Mesenchymal stem cell (in vitro differentiated cells and primary cell): ENCODE results near the gene MAST2.

Experiments
- DNase-seq: peaks from one replicate; pipeline ENCODE4 v3.0.0-alpha.2; 2013
- H2AFZ ChIP-seq: one replicate; pipeline ENCODE4 v1.6.1; 2013; ENCODE audit warnings: low read depth, mild to moderate bottlenecking, control low read depth, inconsistent platforms, low read length, moderate library complexity
- H2AK5ac ChIP-seq: 2 replicates; pipeline ENCODE4 v1.6.1; 2013; ENCODE audit warnings: low read length, moderate library complexity, mild to moderate bottlenecking, inconsistent platforms; ENCODE audit not compliant: severe bottlenecking
- H2BK120ac ChIP-seq: one replicate; pipeline ENCODE4 v1.6.1; 2013; ENCODE audit warnings: low read depth, mild to moderate bottlenecking, inconsistent platforms, low read length, moderate library complexity
- H2BK12ac ChIP-seq, 2 experiments: one replicate each; pipeline ENCODE4 v1.6.1; 2013; ENCODE audit warnings: inconsistent platforms in 2 of 2, low read length in 2 of 2, mild to moderate bottlenecking in 2 of 2, moderate library complexity in 2 of 2, control low read depth in 1 of 2
- H2BK15ac ChIP-seq: one replicate; pipeline ENCODE4 v1.6.1; 2013; ENCODE audit warnings: mild to moderate bottlenecking, low read depth, inconsistent platforms; ENCODE audit not compliant: poor library complexity, severe bottlenecking
- H2BK5ac ChIP-seq: 2 replicates; pipeline ENCODE4 v1.6.1; 2013; ENCODE audit warnings: low read depth, mild to moderate bottlenecking, low read length, control low read depth, inconsistent platforms; ENCODE audit not compliant: poor library complexity, severe bottlenecking
- H3K14ac ChIP-seq, 2 experiments: one replicate each; pipeline ENCODE4 v1.6.1; 2013; ENCODE audit warnings: inconsistent platforms in 2 of 2, low read length in 2 of 2, control low read depth in 1 of 2, mild to moderate bottlenecking in 1 of 2, moderate library complexity in 1 of 2
- H3K18ac ChIP-seq, 2 experiments: one replicate each; pipeline ENCODE4 v1.6.1; 2013; ENCODE audit warnings: inconsistent platforms in 2 of 2, low read length in 2 of 2, control low read depth in 1 of 2, low read depth in 1 of 2, mild to moderate bottlenecking in 1 of 2
- H3K23ac ChIP-seq, 2 experiments: one replicate each; pipeline ENCODE4 v1.6.1; 2013; ENCODE audit warnings: inconsistent platforms in 2 of 2, low read length in 2 of 2, mild to moderate bottlenecking in 2 of 2, moderate library complexity in 2 of 2, control low read depth in 1 of 2
- H3K27ac ChIP-seq: 2 replicates; pipeline ENCODE4 v1.5.1; 2013; ENCODE audit warnings: mild to moderate bottlenecking, moderate library complexity, low read length, control low read depth, inconsistent platforms; ENCODE audit not compliant: poor library complexity, severe bottlenecking
- H3K27me3 ChIP-seq, 2 experiments: 2 replicates each; pipeline versions ENCODE4 v1.6.1 to v1.7.0; 2013; ENCODE audit warnings: low read length in 2 of 2, mild to moderate bottlenecking in 2 of 2, moderate library complexity in 2 of 2, control low read depth in 1 of 2, inconsistent platforms in 1 of 2; ENCODE audit not compliant: control insufficient read depth in 1 of 2, insufficient read depth in 1 of 2
- H3K36me3 ChIP-seq, 2 experiments: 2 replicates each; pipeline versions ENCODE4 v1.6.1 to v1.7.0; 2013; ENCODE audit warnings: low read length in 2 of 2, control low read depth in 1 of 2, inconsistent platforms in 1 of 2, low read depth in 1 of 2, mild to moderate bottlenecking in 1 of 2; ENCODE audit not compliant: insufficient read depth in 2 of 2, control insufficient read depth in 1 of 2
- H3K4ac ChIP-seq, 2 experiments: one replicate each; pipeline ENCODE4 v1.6.1; 2013; ENCODE audit warnings: inconsistent platforms in 2 of 2, low read length in 2 of 2, mild to moderate bottlenecking in 2 of 2, moderate library complexity in 2 of 2, control low read depth in 1 of 2, low read depth in 1 of 2
- H3K4me1 ChIP-seq: 2 replicates; pipeline ENCODE4 v1.6.1; 2013; ENCODE audit warnings: low read depth, low read length, control low read depth; ENCODE audit not compliant: control insufficient read depth, insufficient read depth
- H3K4me2 ChIP-seq: 2 replicates; pipeline ENCODE4 v1.6.1; 2013; ENCODE audit warnings: low read length, mild to moderate bottlenecking, inconsistent platforms; ENCODE audit not compliant: poor library complexity, severe bottlenecking
- H3K4me3 ChIP-seq, 2 experiments: 2 replicates each; pipeline versions ENCODE4 v1.5.1 to v1.7.0; 2013; ENCODE audit warnings: low read length in 2 of 2, mild to moderate bottlenecking in 2 of 2, control low read depth in 1 of 2, low read depth in 1 of 2; ENCODE audit not compliant: insufficient read depth in 1 of 2
- H3K79me1 ChIP-seq: replicated peaks from 2 replicates; pipeline ENCODE4 v1.6.1; 2013; ENCODE audit warnings: mild to moderate bottlenecking, control low read depth, low read length, inconsistent platforms; ENCODE audit not compliant: poor library complexity, severe bottlenecking
- H3K9ac ChIP-seq: 2 replicates; pipeline ENCODE4 v1.7.0; 2013; ENCODE audit warnings: mild to moderate bottlenecking, low read length, moderate library complexity
- H3K9me3 ChIP-seq: 2 replicates; pipeline ENCODE4 v1.7.0; 2013; ENCODE audit warnings: mild to moderate bottlenecking, low read length; ENCODE audit not compliant: control insufficient read depth
- H4K8ac ChIP-seq: one replicate; pipeline ENCODE4 v1.6.1; 2013; ENCODE audit warnings: inconsistent platforms, mild to moderate bottlenecking, low read length, moderate library complexity
- H4K91ac ChIP-seq: one replicate; pipeline ENCODE4 v1.6.1; 2013; ENCODE audit warnings: mild to moderate bottlenecking, low read length, inconsistent platforms
- WGBS: methylation state at CpG from one replicate; pipeline ENCODE4 v1.1.7; 2013; ENCODE audit warnings: mixed read lengths; 5-methylcytosine and 5-hydroxymethylcytosine counted together

MAST2 gene

GRCh38 chr1:45820788-45821187 is 17.4 kb downstream of the MAST2 start:
- Histone ChIP-seq H3K18ac (no peak overlapping the region), H3K27me3 (no peaks in the 10 kb centered on the region), H2AFZ (no peak overlapping the region), H4K91ac (no peak overlapping the region), H3K23ac (no peak overlapping the region), H3K4ac (no peak overlapping the region), H2BK5ac (no peak overlapping the region), H3K9ac (no peak overlapping the region), H3K14ac (no peak overlapping the region), H3K4me2 (no peak overlapping the region), H3K4me3 (no peak overlapping the region), H3K27ac (no peak overlapping the region), H2BK12ac (no peak overlapping the region), H3K9me3 (peaks cover 4% of the 10 kb centered on the region), H2BK15ac (no peak overlapping the region), H3K79me1 (peaks cover 18% of the 10 kb centered on the region), H3K4me1 (no peaks in the 10 kb centered on the region), H3K36me3 (peaks cover 5 to 24% of the 10 kb centered on the region in 2 experiments), H4K8ac (no peak overlapping the region), H2BK120ac (no peak overlapping the region), H2AK5ac (no peak overlapping the region)
- 93% methylated on average over 2 of the region's 3 CpGs for WGBS
- DNase-seq: peak; percentile 20

DNA sequence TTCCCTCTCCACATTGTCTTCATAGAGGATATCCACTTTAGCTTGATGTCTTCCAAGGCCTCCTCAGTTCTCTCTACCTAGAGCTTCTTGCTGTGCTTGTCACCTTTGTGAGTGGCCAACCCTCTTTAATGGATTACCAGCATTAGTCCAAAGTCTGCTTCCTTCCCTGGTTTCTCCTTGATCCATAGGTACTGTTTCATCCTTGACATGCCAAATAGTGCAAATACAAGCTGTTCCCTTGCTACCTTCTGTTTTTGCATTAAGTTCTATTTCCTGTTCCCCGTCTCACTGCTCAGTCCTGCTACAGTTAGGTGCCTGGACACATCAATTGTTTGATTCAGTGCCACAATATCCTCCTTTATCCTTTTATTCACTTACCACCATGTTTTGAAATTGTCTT is 19.2 kb downstream of the MAST2 start:
- Histone ChIP-seq H4K8ac (no peak overlapping the region), H2AFZ (no peak overlapping the region), H3K27me3 (no peaks in the 10 kb centered on the region), H3K4me3 (no peak overlapping the region), H3K4ac (no peak overlapping the region), H3K9ac (no peak overlapping the region), H3K14ac (no peak overlapping the region), H2BK12ac (no peak overlapping the region), H3K36me3 (peaks cover 9 to 35% of the 10 kb centered on the region in 2 experiments), H3K18ac (no peak overlapping the region), H4K91ac (no peak overlapping the region), H2BK120ac (no peak overlapping the region), H2BK15ac (no peak overlapping the region), H3K23ac (no peak overlapping the region), H3K4me1 (no peaks in the 10 kb centered on the region), H3K4me2 (no peak overlapping the region), H2BK5ac (no peak overlapping the region), H3K79me1 (peaks cover 20% of the 10 kb centered on the region), H3K9me3 (peaks cover 4% of the 10 kb centered on the region), H3K27ac (no peak overlapping the region), H2AK5ac (no peak overlapping the region)
- 97% methylated on average over 1 of the region's 1 CpG for WGBS
- no peak for DNase-seq

GRCh38 chr1:45824607-45825006 is 21.2 kb downstream of the MAST2 start:
- peaks cover 17% of the 10 kb centered on the region for H3K79me1 ChIP-seq
- H3K9ac ChIP-seq: no peak overlapping the region
- H3K23ac ChIP-seq: no peak overlapping the region
- peaks cover 4% of the 10 kb centered on the region for H3K9me3 ChIP-seq
- no peak for DNase-seq
- no peak overlapping the region for H2BK15ac ChIP-seq
- H2BK12ac ChIP-seq: no peak overlapping the region
- no peak overlapping the region for H3K4ac ChIP-seq
- no peak overlapping the region for H3K4me3 ChIP-seq
- H3K36me3 ChIP-seq: peaks cover 12 to 38% of the 10 kb centered on the region in 2 experiments
- H3K14ac ChIP-seq: no peak overlapping the region
- H2BK5ac ChIP-seq: no peak overlapping the region
- H3K27me3 ChIP-seq: no peaks in the 10 kb centered on the region
- H3K27ac ChIP-seq: no peak overlapping the region
- no peaks in the 10 kb centered on the region for H3K4me1 ChIP-seq
- H2AFZ ChIP-seq: no peak overlapping the region
- no peak overlapping the region for H4K8ac ChIP-seq
- no peak overlapping the region for H2BK120ac ChIP-seq
- H2AK5ac ChIP-seq: no peak overlapping the region
- H3K4me2 ChIP-seq: no peak overlapping the region
- H4K91ac ChIP-seq: no peak overlapping the region
- no peak overlapping the region for H3K18ac ChIP-seq
- 100% methylated on average over 1 of the region's 2 CpGs for WGBS

DNA sequence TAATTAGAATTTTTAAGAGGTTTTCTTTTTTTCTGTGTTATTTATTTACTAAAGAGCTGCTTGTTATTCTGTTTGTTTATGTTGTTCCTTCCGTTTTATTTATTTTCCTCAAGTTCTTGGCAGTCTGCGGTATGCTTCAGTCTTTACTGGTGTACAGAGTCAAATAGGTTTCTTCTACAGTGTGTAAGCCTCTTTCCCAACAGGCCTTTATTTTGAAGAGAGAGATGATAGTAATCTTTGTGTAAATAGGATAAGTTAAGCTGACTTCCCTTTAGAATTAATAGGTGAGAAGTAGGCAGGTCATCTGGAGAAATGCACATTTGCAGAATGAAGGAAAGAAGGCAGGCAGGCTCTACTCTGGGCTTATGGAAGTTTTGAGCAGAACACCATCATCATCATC is 23.8 kb downstream of the MAST2 start:
- peaks cover 14% of the 10 kb centered on the region for H3K79me1 ChIP-seq
- no peak overlapping the region for H2AFZ ChIP-seq
- no peaks in the 10 kb centered on the region for H3K9me3 ChIP-seq
- H3K9ac ChIP-seq: no peak overlapping the region
- no peak overlapping the region for H2BK15ac ChIP-seq
- H3K4me3 ChIP-seq: no peak overlapping the region
- H3K4me1 ChIP-seq: no peaks in the 10 kb centered on the region
- no peak for DNase-seq
- H2BK12ac ChIP-seq: no peak overlapping the region
- H3K23ac ChIP-seq: no peak overlapping the region
- H2BK120ac ChIP-seq: no peak overlapping the region
- H4K8ac ChIP-seq: no peak overlapping the region
- H3K36me3 ChIP-seq: peaks cover 12 to 54% of the 10 kb centered on the region in 2 experiments
- H3K14ac ChIP-seq: no peak overlapping the region
- no peak overlapping the region for H3K4ac ChIP-seq
- WGBS: 89% methylated on average over 2 of the region's 2 CpGs
- H3K27ac ChIP-seq: no peak overlapping the region
- no peak overlapping the region for H2BK5ac ChIP-seq
- H3K4me2 ChIP-seq: no peak overlapping the region
- H4K91ac ChIP-seq: no peak overlapping the region
- H3K27me3 ChIP-seq: no peaks in the 10 kb centered on the region
- no peak overlapping the region for H2AK5ac ChIP-seq
- no peak overlapping the region for H3K18ac ChIP-seq
